HG03039 (cell line): Measurements from ENCODE around the gene CXCL1.

Experiments used
- ATAC-seq: cut with Tn5 transposase; IDR thresholded peaks from one replicate; pipeline ENCODE4 v1.9.1; 2021; ENCODE audit warnings: mild to moderate bottlenecking, moderate library complexity; ENCODE audit not compliant: unreplicated experiment

CXCL1 gene

GRCh38 chr4:73912191-73912590 is 43.0 kb downstream of the CXCL1 start:
- no peak for ATAC-seq

GRCh38 chr4:73914071-73914470 is 44.9 kb downstream of the CXCL1 start:
- ATAC-seq: no peak

DNA sequence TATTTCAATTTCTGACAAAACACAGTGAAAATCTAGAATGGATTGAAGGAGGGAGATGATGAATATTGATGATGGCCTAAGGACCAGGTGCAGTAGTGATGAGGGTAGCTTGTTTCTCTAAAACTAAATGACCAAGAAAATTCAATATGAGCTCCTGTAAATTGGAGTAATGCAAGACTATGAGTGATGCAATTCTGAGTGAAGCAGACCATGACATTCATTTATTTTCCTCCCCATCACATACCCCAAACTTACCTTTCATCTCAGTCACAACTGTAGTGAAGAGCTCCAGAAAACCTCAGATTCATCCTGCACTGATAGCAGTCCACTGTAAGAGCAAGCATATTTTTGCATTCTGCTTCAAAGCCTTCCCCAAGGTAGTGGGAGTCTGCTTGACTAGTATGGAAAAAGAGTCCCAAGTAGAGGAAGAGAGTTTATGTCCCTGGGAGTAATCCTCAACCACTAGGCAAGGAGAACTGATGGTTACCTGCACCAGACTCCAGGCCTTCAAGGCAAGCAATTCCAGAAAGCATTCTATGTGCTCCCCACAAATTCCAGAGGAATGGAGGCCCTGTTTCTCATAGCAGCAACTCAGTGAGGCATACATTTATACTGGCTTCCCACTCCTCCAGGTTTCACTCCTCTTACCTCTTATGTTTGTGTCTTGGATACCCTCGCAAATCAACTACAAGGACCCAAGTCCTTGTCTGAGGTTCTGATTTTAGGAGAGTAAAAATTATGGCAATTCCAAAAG is 47.2 kb downstream of the CXCL1 start:
- ATAC-seq: no peak

GRCh38 chr4:73917081-73917501 is 47.9 kb downstream of the CXCL1 start:
- ATAC-seq: no peak

GRCh38 chr4:73918058-73918457 is 48.9 kb downstream of the CXCL1 start:
- no peak for ATAC-seq

DNA sequence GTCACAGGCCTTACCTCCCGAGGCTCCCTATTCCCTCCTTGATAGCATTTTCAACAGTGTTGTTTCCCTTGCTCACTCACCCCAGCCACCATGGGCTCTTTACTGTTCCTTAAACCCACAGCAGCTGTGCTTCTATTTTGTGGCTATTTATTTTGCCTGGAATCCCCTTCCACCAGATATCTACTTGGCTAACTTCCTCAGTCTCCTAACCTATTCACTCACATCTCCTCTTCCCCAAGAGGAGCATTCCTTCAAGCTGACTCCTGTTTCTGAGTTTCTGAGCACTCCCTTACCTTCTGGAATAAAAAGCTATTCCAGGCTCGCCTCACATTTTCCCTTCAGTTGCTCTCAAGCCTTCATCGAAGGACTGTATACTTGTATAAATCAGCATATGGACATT is 50.5 kb downstream of the CXCL1 start:
- ATAC-seq: no peak
